HG02943 (cell line): ENCODE measurements around the gene UQCC3.
"Not testable (repeated sequence)": the region's sequence is repeated elsewhere in the genome, so short reads cannot be mapped to it uniquely, and the experiment has no call there.

ENCODE experiments used
- ATAC-seq: cut with Tn5 transposase; IDR thresholded peaks from one replicate; pipeline ENCODE4 v1.9.1; 2021; ENCODE audit warnings: mild to moderate bottlenecking, low read depth, moderate library complexity; ENCODE audit not compliant: unreplicated experiment

The UQCC3 gene

GRCh38 chr11:62665075-62665598, 6.3 kb upstream of the UQCC3 start, which contains the start of the genes C11orf98 and CSKMT:
TSS of gene C11orf98 (minus strand) at chr11:62665210. CDS start at chr11:62665169, 41 bp downstream.
TSS of gene CSKMT (plus strand) at chr11:62665312. CDS start at chr11:62665880, 568 bp downstream.
- ATAC-seq, result peak; percentile 70

GRCh38 chr11:62665599-62666258, 5.7 kb upstream of the UQCC3 start:
- ATAC-seq, result no peak

GRCh38 chr11:62666259-62666926, 5.1 kb upstream of the UQCC3 start:
- no peak for ATAC-seq

- no peak for ATAC-seq
Observed at GRCh38 chr11:62667460-62667859, 4.0 kb upstream of the UQCC3 start.

- ATAC-seq, result no peak
Observed at GRCh38 chr11:62669420-62670161, 1.9 kb upstream of the UQCC3 start.

- no peak for ATAC-seq
Observed at GRCh38 chr11:62671236-62671607, 251 bp upstream of the UQCC3 start.

GRCh38 chr11:62673196-62673525, 1.7 kb downstream of the UQCC3 start:
- ATAC-seq, result no peak

GRCh38 chr11:62675415-62675814, 3.9 kb downstream of the UQCC3 start:
- ATAC-seq, result not testable (repeated sequence)

- no peak for ATAC-seq
Observed at GRCh38 chr11:62676698-62677097, 5.2 kb downstream of the UQCC3 start.

GRCh38 chr11:62677156-62677555, 5.7 kb downstream of the UQCC3 start:
- no peak for ATAC-seq

- ATAC-seq, result no peak
Observed at GRCh38 chr11:62677714-62678113, 6.2 kb downstream of the UQCC3 start.

- ATAC-seq, result no peak
Observed at GRCh38 chr11:62678433-62678769, 6.9 kb downstream of the UQCC3 start.

- peak; percentile 62 for ATAC-seq
Observed at GRCh38 chr11:62678770-62679696, 7.6 kb downstream of the UQCC3 start, which contains the start of gene UBXN1. TSS of gene UBXN1 (minus strand) at chr11:62679073. CDS start at chr11:62678923, 150 bp downstream.

- no peak for ATAC-seq
Observed at GRCh38 chr11:62680825-62681240, 9.4 kb downstream of the UQCC3 start.

- ATAC-seq, result no peak
Observed at GRCh38 chr11:62682518-62682917, 11.0 kb downstream of the UQCC3 start.

- no peak for ATAC-seq
Observed at GRCh38 chr11:62687508-62688396, 16.3 kb downstream of the UQCC3 start.

GRCh38 chr11:62688491-62688890, 17.0 kb downstream of the UQCC3 start:
- ATAC-seq, result no peak

- no peak for ATAC-seq
Observed at GRCh38 chr11:62689421-62690183, 18.1 kb downstream of the UQCC3 start, which contains the start of gene LRRN4CL. TSS of gene LRRN4CL (minus strand) at chr11:62689530. CDS start at chr11:62688508, 1,022 bp downstream.
